Measurements from ENCODE around the gene SLC7A10.

DNA sequence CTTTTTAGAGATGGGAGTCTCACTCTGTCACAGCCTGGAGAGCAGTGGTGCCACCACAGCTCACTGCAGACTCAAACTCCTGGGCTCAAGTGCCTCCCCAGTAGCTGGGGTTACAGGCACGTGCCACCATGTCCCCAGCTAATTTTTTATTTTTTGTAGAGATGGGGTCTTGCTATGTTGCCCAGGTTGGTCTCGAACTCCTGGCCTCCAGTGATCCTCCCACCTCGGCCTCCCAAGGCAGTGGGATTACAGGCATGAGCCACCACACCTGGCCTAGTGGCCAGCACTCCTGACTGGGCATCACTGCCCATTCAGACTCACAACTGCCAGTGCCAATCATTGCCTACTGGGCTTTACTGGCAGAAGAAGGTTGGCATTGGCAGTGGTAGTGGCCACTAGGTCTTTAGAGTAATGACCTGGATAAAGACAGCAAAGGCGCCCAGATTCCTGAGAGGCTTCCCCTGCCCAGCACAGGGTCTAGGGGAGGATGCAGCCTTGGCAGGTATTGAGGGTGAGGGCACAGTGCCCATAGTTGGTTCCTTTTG is 26.8 kb upstream of the SLC7A10 start:
- TF ChIP-seq, protein P1, sequence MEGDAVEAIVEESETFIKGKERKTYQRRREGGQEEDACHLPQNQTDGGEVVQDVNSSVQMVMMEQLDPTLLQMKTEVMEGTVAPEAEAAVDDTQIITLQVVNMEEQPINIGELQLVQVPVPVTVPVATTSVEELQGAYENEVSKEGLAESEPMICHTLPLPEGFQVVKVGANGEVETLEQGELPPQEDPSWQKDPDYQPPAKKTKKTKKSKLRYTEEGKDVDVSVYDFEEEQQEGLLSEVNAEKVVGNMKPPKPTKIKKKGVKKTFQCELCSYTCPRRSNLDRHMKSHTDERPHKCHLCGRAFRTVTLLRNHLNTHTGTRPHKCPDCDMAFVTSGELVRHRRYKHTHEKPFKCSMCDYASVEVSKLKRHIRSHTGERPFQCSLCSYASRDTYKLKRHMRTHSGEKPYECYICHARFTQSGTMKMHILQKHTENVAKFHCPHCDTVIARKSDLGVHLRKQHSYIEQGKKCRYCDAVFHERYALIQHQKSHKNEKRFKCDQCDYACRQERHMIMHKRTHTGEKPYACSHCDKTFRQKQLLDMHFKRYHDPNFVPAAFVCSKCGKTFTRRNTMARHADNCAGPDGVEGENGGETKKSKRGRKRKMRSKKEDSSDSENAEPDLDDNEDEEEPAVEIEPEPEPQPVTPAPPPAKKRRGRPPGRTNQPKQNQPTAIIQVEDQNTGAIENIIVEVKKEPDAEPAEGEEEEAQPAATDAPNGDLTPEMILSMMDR (IDR thresholded peaks at IDR 0.05), result no peak
- TF ChIP-seq POLR2A (IDR thresholded peaks at IDR 0.05), result no peak
